T-helper 2 cell treated with Interferon-gamma antibody and Interleukin-4, amounts not matched to agents 100 ng/mL and 5 ng/mL, for 36 hours (primary cell): ENCODE measurements around the gene TNFSF10. TPM values are rescaled to one million over a fixed set of nuclear protein-coding genes. Genes with fewer than 3 reads are reported as not detected.
"Not testable (repeated sequence)": the region's sequence is repeated elsewhere in the genome, so short reads cannot be mapped to it uniquely, and the experiment has no call there.

Experiments
- intact Hi-C: fragments of 100-400 bp; cut with micrococcal nuclease; formaldehyde crosslinking; loops from one replicate; pipeline ENCODE4 v1.15.1; 2023
- total RNA-seq: library from RNA; stranded (reverse); gene quantifications from 2 replicates; pipeline ENCODE4 v1.2.3, GENCODE V29; 2022

TNFSF10 gene
- 129 and 140 TPM in 2 replicates for total RNA-seq

- intact Hi-C loops: loop anchor here (1.0 to 10.0 kb wide), 8 partner anchors 7 to 1268 kb away; partner anchors contain the start of gene TNIK
Measured at GRCh38 chr3:172522871-172523818, at the start of gene TNFSF10. Gene TNFSF10 (minus strand): TSS chr3:172523430. CDS start chr3:172523384, 46 bp downstream.

- intact Hi-C loops: no loop called here
Measured at GRCh38 chr3:172569128-172570008, 46.1 kb upstream of the TNFSF10 start.

DNA sequence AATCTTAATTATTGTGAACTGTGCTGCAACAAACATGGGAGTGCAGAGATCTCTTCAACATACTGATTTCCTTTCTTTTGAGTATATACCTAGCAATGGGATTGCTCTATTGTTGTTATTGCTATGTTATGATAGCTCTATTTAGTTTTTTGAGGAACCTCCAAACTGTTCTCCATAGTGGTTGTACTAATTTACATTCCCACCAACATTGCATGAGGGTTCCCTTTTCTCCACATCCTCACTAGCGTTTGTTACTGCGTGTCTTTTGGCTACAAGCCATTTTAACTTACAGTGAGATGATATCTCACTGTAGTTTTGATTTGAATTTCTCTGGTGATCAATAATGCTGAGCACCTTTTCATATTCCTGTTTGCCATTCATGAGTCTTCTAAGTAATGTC, 45.5 kb upstream of the TNFSF10 start:
- intact Hi-C loops: no loop called here

GRCh38 chr3:172566785-172567184, 43.6 kb upstream of the TNFSF10 start:
- intact Hi-C loops: not testable (repeated sequence)

GRCh38 chr3:172564499-172564898, 41.3 kb upstream of the TNFSF10 start:
- intact Hi-C loops: no loop called here

DNA sequence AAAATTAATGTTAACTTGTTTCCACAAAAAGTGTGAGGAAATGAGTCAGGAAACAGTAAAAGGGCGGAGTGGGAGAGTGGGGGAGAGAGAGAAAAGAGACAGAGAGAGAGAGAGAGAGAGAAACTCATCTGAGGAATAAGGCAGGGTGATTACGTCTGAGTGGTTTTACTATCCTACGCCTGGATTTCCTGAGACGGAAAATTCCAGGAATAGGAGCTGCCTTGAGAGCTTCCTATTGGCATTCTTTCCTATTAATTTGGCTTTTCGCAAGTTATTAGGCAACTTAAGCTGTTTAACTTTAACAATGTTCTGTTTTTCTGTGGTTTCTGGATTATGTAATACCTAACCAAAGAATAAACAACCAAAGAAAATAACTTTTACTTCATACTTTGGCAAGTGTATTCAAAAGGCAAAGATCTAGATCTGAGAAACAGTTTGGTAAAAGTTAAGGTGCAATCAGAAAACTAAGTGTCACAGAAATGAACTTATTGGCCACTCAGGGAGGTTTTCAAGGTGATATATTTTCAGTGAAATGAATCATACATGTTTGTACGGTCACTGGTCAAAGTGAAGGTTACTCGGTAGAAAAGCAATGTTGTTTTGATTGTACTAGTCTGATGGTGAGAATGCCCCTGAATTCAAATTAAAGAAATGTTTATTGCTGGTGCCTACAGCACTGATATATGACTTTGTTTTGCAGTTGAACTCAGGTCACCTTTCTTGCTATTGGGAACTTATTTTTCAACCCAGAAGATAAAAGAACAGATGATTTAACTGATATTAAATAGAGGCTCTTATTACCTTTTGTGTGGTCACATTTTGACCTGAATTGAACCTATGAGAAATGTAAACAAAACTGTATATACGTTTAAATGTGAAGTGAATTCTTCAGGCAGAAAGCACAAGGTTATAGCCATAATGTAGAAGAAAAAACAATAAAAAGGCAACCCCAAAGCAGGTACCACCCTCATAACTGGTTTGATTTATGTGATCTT, 39.9 kb upstream of the TNFSF10 start:
- intact Hi-C loops: loop anchor here (1.0 to 2.0 kb wide), 4 partner anchors 13 to 40 kb away; partner anchors contain the start of gene TNFSF10

- intact Hi-C loops: loop anchor here (1.0 to 2.0 kb wide), 3 partner anchors 12 to 39 kb away; partner anchors contain the start of gene TNFSF10
Measured at GRCh38 chr3:172561897-172562640, 38.8 kb upstream of the TNFSF10 start.

- intact Hi-C loops: no loop called here
Measured at GRCh38 chr3:172560586-172560985, 37.4 kb upstream of the TNFSF10 start.

DNA sequence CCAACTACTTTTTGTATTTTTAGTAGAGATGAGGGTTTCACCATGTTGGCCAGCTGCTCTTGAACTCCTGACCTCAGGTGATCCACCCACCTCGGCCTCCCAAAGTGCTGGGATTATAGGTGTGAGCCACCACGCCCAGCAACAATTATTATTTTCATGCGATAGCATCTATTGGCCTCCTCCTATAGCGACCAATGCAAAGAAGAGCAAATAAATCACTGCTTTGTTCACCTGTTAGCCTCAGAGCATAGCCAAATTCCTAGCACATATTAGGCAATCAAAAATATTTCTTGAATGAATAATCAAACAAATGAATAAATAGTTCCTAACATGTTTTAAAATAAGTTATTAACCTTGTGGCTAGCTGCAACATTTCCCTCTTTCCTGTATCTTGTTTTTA, 36.8 kb upstream of the TNFSF10 start:
- intact Hi-C loops: no loop called here

GRCh38 chr3:172559020-172559419, 35.8 kb upstream of the TNFSF10 start:
- intact Hi-C loops: no loop called here

- intact Hi-C loops: no loop called here
Measured at GRCh38 chr3:172557515-172558220, 34.4 kb upstream of the TNFSF10 start.

DNA sequence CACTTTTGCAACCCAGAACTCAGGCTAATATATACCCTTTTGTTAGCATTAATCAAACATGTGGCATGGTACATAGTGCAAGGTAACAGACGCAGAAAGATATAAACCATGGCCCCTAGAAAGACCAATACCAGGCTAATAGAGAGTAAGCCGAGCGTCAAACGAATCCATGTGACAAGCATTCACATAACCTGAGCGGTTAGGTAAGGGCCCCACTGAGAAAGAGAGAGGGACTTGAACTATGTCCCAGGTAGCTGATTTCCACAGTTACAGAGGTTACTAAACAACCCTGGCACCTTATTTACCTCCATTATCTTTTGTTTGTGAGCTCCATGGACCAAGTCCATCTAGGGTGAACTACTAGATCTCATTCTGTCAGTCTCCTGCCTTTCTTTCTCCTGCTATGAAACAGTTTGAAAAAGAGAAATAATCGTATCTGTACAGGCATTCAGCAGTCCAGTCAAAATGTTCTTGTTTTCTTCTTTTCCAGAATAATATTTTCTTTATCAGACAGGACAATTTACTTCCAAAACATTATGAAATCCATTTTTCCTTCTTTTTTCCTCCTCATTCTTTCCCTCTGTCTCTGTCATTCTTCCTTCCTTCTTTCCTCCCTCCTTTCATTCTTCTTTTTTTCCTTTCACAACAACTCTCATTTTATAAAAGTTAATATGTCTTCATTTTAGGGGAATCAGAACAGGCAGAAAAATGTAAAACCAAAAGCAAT, 30.5 kb upstream of the TNFSF10 start:
- intact Hi-C loops: no loop called here

DNA sequence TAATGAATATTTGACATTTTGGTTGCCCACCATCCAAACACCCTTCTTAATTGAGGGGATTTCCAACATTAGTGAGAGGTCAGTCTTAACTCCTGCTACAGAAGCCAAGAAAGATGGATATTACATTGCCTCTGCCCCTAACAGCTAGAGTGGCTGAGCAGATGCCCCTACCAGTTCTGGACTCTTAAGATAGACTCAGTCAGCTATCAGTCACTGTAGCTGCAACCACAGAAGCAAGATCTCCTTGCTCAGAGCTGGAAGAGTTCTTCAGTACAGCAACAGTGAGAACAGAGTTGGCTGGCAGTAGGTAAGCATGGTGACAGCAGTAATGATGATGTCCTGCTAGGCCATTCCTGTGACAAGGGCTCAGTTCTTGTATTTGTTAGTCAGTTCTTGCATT, 29.4 kb upstream of the TNFSF10 start:
- intact Hi-C loops: no loop called here

- intact Hi-C loops: loop anchor here (2.0 kb wide), 3 partner anchors 21 to 41 kb away; partner anchors contain the start of gene TNFSF10
Measured at GRCh38 chr3:172551874-172552273, 28.6 kb upstream of the TNFSF10 start.

DNA sequence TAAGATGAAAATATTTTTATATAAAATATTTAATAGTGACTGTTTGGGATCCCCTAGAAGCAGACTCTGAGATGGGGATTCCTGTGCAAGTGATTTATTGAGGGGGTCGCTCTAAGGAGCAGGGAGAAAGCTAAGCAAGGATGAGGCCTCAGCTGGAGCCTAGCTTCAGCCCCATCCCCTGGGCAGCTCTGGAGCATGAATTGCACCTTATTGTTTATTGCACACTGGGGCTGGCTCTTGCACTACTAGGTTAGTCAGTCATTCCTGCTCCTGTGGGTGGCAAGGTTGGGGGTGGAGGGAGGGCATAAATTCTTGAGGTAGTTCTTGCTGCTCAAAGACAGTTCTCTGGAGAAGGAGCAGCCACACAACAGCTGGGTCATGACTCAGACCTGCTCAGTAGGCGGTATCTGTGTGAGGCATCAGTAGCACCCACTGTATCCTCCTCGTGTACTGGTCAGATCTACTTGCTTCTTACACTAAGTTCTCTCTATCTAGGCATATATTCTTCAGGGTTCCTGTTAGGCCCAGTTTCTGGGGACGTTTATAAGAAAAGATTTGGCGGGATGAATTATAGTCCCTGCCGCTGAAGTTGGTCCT, 27.2 kb upstream of the TNFSF10 start:
- intact Hi-C loops: loop anchor here (1.0 to 2.0 kb wide), 4 partner anchors 12 to 42 kb away; partner anchors contain the start of gene TNFSF10

DNA sequence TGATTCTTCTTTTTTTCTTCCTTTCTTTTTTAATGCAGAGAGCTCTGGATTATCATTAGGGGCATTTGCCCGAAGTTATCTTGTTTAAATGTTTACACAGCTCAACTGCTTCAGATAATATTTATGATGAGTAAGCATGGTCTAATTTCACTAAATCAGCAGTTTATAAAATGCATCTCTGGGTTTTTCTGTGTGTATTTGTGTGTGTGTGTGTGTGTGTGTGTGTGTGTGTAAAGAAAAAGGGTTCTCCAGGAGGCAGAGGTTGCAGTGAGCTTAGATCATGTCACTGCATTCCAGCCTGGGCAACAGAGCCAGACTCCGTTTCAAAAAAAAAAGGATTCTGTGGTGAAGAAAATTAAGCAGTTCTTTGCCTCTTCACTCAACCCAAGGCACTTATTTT, 25.9 kb upstream of the TNFSF10 start:
- intact Hi-C loops: no loop called here

DNA sequence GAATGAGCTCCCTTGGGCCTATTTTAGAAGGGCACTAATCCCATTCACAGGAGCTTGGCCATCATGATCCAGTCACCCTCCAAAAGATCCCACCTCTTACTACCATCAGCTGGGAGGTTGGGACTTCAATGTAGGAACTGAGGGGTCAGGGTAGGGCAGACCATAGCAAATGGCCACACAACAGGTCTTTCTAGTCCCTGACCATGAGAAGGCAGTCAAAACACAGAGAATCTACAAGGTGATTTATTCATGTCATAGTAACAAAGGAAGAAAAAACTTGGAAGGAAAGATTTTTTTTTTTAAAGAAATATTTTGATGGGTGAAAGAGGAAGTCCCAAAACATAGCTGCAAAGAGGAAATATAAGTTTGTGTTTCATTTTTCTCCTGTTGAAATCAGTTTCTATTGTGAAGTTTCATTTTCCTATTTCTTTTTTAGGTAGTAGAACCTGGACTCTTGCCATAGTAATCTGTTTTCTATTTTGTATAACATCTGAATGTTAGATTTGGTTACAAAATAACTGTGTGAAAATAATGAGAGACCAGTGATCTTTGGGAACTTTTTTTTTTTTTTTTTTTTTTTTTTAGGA, 23.5 kb upstream of the TNFSF10 start:
- intact Hi-C loops: no loop called here
